GM12878 (cell line): Measurements from ENCODE around the gene CDRT15.

Source experiments
- CHD1 ChIP-seq: IDR thresholded peaks from 2 replicates; pipeline ENCODE4 v1.6.1; 2012; ENCODE audit warnings: low read depth, low read length, improper control_type of control experiment
- EGR1 ChIP-seq, 2 experiments: IDR thresholded peaks; 1 replicate in 1 of 2; 2 replicates in 1 of 2; pipeline ENCODE4 v1.6.1; 2011 to 2012; ENCODE audit warnings: low read depth in 2 of 2, low read length in 2 of 2, borderline replicate concordance in 1 of 2, mild to moderate bottlenecking in 1 of 2, moderate library complexity in 1 of 2
- EZH2 ChIP-seq: IDR thresholded peaks from 2 replicates; pipeline ENCODE4 v1.6.1; 2012; ENCODE audit warnings: low read depth, mild to moderate bottlenecking, control low read depth, inconsistent platforms, low read length, borderline replicate concordance; ENCODE audit not compliant: control insufficient read depth
- POLR2A ChIP-seq: IDR thresholded peaks from 2 replicates; pipeline ENCODE4 v1.6.1; 2011; ENCODE audit warnings: low read depth, mild to moderate bottlenecking, low read length
- SP1 ChIP-seq: IDR thresholded peaks from one replicate; pipeline ENCODE4 v1.6.1; 2011; ENCODE audit warnings: low read depth, low read length
- SREBF1 ChIP-seq: IDR thresholded peaks from 2 replicates; pipeline ENCODE4 v1.6.1; 2012; ENCODE audit warnings: mild to moderate bottlenecking, low read length
- TF ChIP-seq, protein P1 (sequence below): IDR thresholded peaks from 2 replicates; pipeline ENCODE4 v1.6.1; 2012; ENCODE audit warnings: low read depth, low read length, improper control_type of control experiment
- TF ChIP-seq, protein P2 (sequence below): fragments of 450-650 bp; IDR thresholded peaks from 2 replicates; pipeline ENCODE4 v1.6.1; 2017; ENCODE audit warnings: low read depth, mild to moderate bottlenecking, moderate library complexity
- TF ChIP-seq, protein P3 (sequence below), 3 experiments: IDR thresholded peaks in 2 of 3; conservative IDR thresholded peaks in 1 of 3; 2 replicates each; pipeline ENCODE4 v1.5.1; 2011; ENCODE audit warnings: low read depth in 3 of 3, low read length in 3 of 3, mild to moderate bottlenecking in 3 of 3, control low read depth in 2 of 3, moderate library complexity in 2 of 3, inconsistent platforms in 1 of 3, mixed read lengths in 1 of 3; ENCODE audit not compliant: control insufficient read depth in 2 of 3, insufficient read depth in 1 of 3; ENCODE audit errors: extremely low read depth in 1 of 3

DNA sequence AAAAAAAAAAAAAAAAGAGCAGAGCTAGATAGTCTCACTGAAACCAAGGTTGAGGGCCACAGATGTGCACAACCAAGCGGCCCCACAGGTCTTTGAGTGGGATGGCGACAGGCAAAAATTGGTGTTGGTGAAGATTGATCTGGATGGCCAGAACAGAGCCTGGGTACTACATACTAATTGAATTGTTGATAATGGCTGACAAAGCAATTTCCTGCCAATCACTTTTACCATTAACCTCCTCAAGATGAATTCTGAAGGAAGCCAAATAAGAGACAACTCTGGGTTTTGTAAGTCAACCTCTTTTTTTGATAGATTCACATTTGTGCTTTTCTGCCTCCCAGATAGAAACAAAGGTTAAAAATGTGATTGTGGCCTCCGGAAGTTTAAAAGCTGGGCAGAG lies 44.9 kb upstream of the CDRT15 start:
- TF ChIP-seq, protein P1, sequence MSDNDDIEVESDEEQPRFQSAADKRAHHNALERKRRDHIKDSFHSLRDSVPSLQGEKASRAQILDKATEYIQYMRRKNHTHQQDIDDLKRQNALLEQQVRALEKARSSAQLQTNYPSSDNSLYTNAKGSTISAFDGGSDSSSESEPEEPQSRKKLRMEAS = no peak
- TF ChIP-seq SREBF1 = no peak
- no peak for TF ChIP-seq EGR1 (IDR thresholded peaks at IDR 0.05; ENCODE audit: borderline replicate concordance in 1 of 2, low read depth in 2 of 2, low read length in 2 of 2)
- TF ChIP-seq, protein P2, sequence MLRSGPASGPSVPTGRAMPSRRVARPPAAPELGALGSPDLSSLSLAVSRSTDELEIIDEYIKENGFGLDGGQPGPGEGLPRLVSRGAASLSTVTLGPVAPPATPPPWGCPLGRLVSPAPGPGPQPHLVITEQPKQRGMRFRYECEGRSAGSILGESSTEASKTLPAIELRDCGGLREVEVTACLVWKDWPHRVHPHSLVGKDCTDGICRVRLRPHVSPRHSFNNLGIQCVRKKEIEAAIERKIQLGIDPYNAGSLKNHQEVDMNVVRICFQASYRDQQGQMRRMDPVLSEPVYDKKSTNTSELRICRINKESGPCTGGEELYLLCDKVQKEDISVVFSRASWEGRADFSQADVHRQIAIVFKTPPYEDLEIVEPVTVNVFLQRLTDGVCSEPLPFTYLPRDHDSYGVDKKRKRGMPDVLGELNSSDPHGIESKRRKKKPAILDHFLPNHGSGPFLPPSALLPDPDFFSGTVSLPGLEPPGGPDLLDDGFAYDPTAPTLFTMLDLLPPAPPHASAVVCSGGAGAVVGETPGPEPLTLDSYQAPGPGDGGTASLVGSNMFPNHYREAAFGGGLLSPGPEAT = no peak
- TF ChIP-seq SP1 = no peak
- TF ChIP-seq POLR2A = no peak
- TF ChIP-seq, protein P3, sequence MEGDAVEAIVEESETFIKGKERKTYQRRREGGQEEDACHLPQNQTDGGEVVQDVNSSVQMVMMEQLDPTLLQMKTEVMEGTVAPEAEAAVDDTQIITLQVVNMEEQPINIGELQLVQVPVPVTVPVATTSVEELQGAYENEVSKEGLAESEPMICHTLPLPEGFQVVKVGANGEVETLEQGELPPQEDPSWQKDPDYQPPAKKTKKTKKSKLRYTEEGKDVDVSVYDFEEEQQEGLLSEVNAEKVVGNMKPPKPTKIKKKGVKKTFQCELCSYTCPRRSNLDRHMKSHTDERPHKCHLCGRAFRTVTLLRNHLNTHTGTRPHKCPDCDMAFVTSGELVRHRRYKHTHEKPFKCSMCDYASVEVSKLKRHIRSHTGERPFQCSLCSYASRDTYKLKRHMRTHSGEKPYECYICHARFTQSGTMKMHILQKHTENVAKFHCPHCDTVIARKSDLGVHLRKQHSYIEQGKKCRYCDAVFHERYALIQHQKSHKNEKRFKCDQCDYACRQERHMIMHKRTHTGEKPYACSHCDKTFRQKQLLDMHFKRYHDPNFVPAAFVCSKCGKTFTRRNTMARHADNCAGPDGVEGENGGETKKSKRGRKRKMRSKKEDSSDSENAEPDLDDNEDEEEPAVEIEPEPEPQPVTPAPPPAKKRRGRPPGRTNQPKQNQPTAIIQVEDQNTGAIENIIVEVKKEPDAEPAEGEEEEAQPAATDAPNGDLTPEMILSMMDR (IDR thresholded peaks at IDR 0.05 in 2 of 3, conservative IDR thresholded peaks at IDR 0.05 in 1 of 3; ENCODE audit: control insufficient read depth in 2 of 3, extremely low read depth in 1 of 3, insufficient read depth in 1 of 3, low read depth in 3 of 3, low read length in 3 of 3) = no peak
- TF ChIP-seq CHD1 = no peak
- no peak for TF ChIP-seq EZH2
